ENCODE measurements around the gene COL13A1.

The COL13A1 gene

DNA sequence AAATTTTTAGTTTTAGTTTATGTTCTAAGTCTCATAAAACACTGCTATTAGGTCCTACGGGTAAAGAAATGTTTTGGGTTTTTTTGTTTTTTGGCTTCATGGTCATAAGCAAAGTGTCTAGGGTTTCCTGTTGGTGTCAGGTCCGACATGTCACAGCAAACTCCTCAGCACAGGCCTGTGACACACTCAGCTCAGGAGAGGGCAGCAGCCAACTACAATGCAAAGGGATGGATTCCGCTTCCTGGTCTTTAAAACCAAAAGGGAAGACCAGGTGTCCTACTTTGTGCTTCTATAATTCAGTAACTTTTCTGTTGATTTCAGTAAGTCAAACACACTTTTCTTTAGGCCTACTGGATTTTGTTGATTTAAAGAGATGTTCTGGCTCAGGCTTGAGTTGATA is 167.1 kb downstream of the COL13A1 start:
- peak; percentile 58 for DNase-seq (ENCODE audit: low spot score)

- no peak for DNase-seq (ENCODE audit: low spot score)
Measured at GRCh38 chr10:69969977-69970376, 168.3 kb downstream of the COL13A1 start.

DNA sequence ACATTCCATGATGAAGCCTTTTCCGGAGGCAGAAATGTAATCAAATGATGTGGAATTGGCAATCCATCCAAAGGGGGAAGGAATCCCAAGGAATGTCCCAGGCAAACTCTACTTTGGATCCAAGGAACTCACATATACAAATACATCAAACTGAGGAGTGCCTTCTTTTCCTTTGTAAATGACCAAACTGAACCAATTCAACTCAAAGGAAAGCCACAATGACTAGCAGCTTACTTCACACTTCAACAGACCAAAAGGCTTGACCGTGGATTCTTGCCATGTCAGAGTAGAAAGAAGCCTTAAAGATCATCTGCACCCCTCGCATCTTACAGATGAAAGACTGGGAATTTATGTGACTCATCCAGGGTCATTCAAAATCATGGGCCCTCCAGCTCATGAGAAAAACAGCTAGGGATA is 171.3 kb downstream of the COL13A1 start:
- DNase-seq (ENCODE audit: low spot score): no peak

- no peak for DNase-seq (ENCODE audit: low spot score)
Measured at GRCh38 chr10:69973678-69974077, 172.0 kb downstream of the COL13A1 start.

- DNase-seq (ENCODE audit: low spot score): no peak
Measured at GRCh38 chr10:69974551-69975155, 172.9 kb downstream of the COL13A1 start.

DNA sequence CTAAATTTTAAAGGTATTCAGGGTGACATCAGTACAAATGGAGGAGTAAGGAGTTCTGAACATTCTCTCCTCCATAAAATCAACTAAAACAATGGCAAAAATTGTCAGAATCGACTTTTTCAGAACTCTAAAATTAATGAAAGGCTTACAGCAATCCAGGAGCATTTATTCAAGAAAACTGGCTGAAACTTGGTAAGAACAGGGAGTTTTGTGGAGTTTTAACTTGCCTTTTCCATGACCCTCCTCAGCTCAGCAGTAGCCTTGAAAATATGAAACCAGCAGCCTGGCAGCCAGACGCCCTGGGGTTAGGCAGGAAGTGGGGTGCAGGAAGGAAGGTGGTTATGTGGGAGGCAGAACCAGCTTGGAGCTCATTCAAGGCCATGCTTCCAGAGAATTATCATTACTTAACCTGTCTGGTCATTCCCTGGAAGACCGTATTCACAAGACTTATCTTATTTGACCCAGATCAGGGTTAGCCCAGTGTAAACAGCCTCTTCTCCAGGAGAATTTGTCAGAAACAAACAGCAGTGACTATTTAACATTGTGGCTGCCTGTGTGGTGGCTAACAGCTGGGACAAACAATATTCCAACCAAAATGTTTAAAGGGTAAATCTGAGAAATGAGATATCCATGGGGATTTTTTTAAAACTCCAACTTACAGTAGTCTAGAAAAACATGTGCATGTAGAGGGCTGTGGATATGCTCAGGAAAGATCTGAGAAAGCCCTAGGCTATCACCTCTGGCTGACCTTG is 175.3 kb downstream of the COL13A1 start:
- no peak for DNase-seq (ENCODE audit: low spot score)

DNA sequence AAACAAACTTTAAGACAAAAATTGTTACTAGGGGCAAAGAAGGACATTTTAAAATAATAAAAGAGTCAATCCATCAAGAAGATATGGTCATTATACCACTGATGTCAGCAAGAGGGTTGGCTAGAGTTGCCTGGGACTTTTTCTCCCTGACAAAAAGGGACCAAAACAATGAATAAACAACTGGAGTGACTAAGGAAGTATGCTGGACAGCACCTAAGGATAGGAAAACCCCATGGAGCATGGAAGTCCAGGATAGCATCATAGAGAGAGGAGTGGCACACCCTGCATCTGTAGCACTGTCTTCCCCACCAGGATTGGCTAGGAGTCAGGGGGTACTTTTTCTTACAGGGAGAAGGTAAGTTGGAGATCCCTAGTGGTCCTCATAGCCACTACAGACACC is 177.5 kb downstream of the COL13A1 start:
- DNase-seq (ENCODE audit: low spot score): no peak

GRCh38 chr10:69980672-69981071 is 179.0 kb downstream of the COL13A1 start:
- DNase-seq (ENCODE audit: low spot score): no peak

GRCh38 chr10:69988094-69988493 is 186.4 kb downstream of the COL13A1 start:
- no peak for DNase-seq (ENCODE audit: low spot score)

DNA sequence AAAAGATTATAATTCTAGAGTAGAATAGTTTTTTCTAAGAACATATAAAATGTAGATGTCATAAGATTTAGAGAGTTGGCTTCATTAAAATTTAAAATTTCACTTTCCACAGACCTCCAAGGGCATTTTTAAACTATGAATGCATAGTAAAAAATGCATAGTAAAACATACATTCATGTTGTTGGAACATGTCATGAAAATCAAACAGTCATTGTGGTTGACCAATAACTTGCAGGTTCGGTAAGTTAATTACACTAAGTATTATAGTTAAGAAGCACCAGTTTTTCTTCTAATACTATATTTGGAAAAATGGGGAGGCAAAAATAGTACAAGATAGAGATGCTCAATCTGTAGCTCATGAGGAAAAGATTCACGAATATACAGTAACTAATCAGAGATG is 189.4 kb downstream of the COL13A1 start:
- no peak for DNase-seq (ENCODE audit: low spot score)

DNA sequence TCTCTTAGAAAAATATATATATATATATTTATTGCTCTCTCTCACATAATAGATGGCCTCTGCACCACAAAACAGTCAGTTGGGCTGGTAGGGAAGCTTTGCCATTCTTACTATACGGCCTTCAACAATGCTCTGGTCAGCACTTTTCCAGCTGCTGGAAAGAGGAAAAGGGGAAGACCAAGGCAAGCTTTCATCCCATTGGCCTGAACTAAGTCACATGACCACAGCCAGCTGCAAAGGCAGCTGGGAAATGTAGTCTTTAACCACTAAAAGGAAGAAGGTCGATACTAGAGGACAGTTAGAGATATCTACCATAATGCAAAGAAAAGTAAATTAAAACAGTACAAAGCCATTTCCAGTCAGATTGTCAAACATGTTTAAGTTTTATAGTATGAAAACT is 192.6 kb downstream of the COL13A1 start:
- peak; percentile 77 for DNase-seq (ENCODE audit: low spot score)

- DNase-seq (ENCODE audit: low spot score): no peak
Measured at GRCh38 chr10:69996611-69997010, 194.9 kb downstream of the COL13A1 start.

- no peak for DNase-seq (ENCODE audit: low spot score)
Measured at GRCh38 chr10:70000262-70000661, 198.6 kb downstream of the COL13A1 start.

- DNase-seq (ENCODE audit: low spot score): no peak
Measured at GRCh38 chr10:70007116-70007820, 205.6 kb downstream of the COL13A1 start.
